MM.1S (cell line): ENCODE measurements around the gene PNPT1.

ENCODE experiments used
- EZH2 ChIP-seq: fragments of 300-600 bp; sonication (generic); optimal IDR thresholded peaks from 2 replicates; pipeline ENCODE3; 2017; ENCODE audit warnings: low read depth, mild to moderate bottlenecking, antibody characterized with exemption, low read length, mixed read lengths
- EZH2phosphoT487 ChIP-seq: fragments of 300-600 bp; sonication (generic); IDR thresholded peaks from 2 replicates; pipeline ENCODE4 v1.6.1; 2018; ENCODE audit warnings: antibody characterized with exemption, low read length
- TF ChIP-seq, protein P1 (sequence below): fragments of 300-600 bp; sonication (generic); IDR thresholded peaks from 2 replicates; pipeline ENCODE4 v1.5.1; 2016; ENCODE audit warnings: antibody characterized with exemption, low read length, mixed read lengths

DNA sequence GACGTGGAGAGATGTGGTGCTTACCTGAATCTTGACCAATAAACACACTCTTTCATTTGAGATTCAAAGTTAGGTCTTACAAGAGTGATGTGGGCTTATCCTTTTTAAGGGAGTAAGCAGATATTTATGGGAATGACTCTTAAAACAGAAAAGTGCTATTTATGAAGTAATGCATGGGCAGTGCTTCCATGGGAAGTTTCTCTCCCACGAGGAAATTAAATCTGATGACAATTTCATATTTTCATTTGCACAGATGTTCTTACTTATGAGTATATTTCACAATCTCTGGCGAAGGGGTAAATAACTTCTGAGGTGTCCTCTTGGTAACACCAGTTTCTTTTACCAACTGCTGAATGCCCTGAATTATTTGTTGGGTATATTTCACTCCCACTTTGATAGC, 21.0 kb downstream of the PNPT1 start:
- TF ChIP-seq, protein P1, sequence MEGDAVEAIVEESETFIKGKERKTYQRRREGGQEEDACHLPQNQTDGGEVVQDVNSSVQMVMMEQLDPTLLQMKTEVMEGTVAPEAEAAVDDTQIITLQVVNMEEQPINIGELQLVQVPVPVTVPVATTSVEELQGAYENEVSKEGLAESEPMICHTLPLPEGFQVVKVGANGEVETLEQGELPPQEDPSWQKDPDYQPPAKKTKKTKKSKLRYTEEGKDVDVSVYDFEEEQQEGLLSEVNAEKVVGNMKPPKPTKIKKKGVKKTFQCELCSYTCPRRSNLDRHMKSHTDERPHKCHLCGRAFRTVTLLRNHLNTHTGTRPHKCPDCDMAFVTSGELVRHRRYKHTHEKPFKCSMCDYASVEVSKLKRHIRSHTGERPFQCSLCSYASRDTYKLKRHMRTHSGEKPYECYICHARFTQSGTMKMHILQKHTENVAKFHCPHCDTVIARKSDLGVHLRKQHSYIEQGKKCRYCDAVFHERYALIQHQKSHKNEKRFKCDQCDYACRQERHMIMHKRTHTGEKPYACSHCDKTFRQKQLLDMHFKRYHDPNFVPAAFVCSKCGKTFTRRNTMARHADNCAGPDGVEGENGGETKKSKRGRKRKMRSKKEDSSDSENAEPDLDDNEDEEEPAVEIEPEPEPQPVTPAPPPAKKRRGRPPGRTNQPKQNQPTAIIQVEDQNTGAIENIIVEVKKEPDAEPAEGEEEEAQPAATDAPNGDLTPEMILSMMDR: no peak
- no peak for TF ChIP-seq EZH2
- no peak for TF ChIP-seq EZH2phosphoT487
